Hematopoietic multipotent progenitor cell treated with erythropoietin and hydrocortisone succinate and interleukin-3 and kit ligand, for 8 days (in vitro differentiated cells): ENCODE measurements around the gene TMEM125.

Experiments used
- DNase-seq: peaks from one replicate; pipeline ENCODE4 v3.0.0-alpha.2; 2015

Gene TMEM125

DNA sequence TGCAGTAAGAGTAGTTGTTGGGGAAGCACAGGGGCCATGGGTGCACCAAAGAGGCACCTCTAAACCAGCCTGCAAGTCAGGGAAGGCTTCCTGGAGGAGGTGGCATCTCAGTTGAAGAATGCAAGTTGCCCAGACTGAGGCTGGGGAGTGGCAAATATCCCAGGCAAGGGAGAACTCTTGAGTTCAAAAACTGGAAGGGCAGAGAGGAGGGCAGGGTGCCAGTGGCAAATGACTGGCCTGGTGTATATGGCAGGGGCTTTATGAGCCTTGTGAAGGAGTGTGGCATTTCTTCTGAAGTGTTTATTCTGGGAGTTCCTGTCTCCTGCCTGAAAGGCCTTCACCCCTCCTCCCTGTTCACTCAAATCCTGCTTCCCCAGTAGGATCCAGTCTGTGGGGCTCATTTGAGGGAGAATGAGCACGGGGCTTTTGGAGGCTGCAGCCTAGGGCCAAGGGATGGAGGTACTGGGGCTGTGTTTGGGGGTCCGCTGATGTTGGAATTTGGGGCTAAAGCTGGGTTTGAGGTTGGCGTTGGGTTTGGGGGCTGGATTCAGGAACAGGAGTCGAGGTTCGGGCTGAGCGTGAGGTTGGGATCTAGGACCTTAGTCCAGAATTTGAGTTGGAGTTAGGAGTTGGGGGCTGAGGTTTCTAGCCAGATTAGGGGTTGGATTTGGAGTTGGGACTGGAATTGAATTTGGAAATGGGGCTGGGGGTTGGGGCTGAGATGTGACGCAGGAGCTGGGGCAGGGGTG is at the start of gene TMEM125:
Gene TMEM125 (plus strand): TSS at position 357 of the 749 bp plus-strand sequence. CDS start 2,740 bp downstream, outside the sequence.
- no peak for DNase-seq

GRCh38 chr1:43220905-43221778 is 48.6 kb upstream of the TMEM125 start:
- DNase-seq: no peak

GRCh38 chr1:43221797-43222196 is 48.0 kb upstream of the TMEM125 start:
- DNase-seq: no peak

- DNase-seq: no peak
Observed at GRCh38 chr1:43222879-43223278, 46.9 kb upstream of the TMEM125 start.

GRCh38 chr1:43225168-43225567 is 44.6 kb upstream of the TMEM125 start:
- DNase-seq: peak; percentile 18

GRCh38 chr1:43227143-43227764 is 42.5 kb upstream of the TMEM125 start:
- DNase-seq: peak; percentile 80

- no peak for DNase-seq
Observed at GRCh38 chr1:43229826-43230780, 39.7 kb upstream of the TMEM125 start.

DNA sequence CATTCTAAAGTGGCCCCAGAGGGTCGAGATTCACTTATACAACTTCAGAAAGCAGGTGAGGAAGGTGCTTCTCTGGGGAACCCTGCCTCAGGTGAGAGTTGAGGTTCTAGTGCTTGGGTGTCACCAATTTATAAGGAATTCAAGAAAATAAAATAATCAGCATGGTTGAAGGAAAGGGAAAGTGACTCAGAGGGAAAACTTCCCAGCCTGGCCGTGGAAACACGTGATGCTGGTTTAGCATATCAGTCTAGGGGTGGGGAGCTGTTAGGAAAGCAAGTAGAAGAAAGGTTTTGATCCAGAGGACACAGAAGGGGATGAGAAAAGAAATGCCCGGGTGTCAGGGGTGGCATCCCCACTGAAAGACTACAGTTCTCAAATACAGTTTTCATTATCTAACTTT is 37.7 kb upstream of the TMEM125 start:
- DNase-seq: no peak

DNA sequence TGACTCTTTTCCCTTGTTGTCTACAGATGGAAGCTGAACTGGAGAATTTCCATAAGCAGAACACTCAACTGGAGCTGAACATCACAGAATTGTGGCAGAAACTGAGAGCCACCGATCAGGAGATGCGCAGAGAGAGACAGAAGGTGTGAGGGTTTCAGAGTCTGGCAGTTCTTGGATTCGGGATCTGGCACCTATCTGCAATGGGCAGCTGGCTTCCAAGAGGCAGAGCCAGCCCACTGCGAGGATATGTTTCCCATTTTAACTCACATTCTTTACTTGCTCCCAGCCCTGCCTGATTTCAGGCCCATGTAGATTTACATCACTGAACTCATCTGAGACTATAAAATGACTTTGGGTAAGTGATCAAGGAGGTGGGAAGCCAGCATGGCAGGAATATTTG is 37.3 kb upstream of the TMEM125 start:
- no peak for DNase-seq

DNA sequence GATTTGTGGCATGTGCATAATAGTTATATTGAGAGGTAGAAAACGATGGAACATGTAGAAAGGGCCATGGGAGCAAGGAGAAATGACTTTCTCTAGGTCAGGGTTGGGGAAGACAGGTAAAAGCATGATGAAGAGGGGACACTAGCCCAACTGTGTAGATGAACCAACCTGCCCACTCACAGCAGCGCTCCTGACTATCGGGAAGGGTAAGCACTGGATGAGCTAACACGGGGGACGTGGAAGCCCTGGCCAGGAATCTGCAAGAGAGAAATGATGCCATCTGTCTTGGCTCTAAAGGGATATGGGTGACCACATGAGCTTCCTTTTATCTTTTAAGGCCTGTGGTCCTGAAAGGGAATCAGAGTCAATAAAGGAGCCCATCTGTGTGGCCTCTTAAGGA is 36.2 kb upstream of the TMEM125 start:
- no peak for DNase-seq

- DNase-seq: no peak
Observed at GRCh38 chr1:43234267-43234666, 35.5 kb upstream of the TMEM125 start.

GRCh38 chr1:43235040-43235439 is 34.7 kb upstream of the TMEM125 start:
- DNase-seq: peak; percentile 10

DNA sequence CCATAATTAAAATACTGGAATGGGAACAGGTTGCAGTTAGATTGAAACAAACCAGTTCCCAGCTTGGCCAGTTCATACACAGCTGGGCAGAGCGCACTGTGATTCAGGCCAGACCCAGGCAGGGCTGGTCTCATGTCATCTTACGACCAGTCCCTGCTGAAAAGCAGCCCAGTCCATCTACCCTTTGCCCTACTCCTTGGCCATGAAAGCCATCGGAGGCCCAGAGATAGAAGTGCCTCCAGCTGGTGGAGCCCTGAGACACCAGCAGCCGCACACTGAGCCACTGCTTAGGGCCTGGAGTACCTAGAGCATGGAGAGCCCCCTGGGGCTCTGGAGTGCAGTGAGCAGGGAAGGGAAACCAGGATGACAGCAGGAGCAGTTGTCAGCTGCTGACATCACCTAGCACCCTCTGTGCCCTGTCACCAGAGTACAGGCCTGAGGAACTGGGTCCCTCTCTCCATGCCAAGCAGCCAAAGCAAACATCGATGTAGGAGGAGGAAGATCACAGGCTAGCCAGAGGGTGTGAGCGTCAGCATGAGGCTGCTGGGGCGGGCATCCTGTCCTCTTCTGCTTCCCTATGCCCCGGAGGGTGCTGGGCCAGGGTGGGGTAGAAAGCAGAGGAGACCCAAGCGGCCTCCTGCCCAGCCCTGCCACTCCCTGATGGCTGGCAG is 34.2 kb upstream of the TMEM125 start:
- no peak for DNase-seq

DNA sequence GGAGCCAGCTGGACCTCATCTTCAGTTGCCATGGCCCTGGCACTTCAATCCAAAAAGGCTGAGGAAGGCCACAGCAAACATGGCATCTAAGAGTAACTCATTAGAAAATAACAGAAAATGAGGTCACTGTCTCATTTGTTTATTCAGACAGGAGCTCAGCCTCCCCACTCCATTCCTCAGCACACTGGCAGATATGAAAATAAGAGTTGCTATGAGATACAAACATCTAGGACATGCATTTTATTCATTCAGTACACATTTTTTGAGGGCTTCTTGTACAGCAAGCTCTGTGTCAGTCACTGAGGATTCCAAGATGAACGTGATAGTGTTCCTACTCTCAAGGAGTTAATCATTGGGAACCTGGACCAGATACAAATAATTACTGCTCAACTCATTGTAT is 32.7 kb upstream of the TMEM125 start:
- no peak for DNase-seq

- DNase-seq: peak; percentile 76
Observed at GRCh38 chr1:43238085-43238484, 31.7 kb upstream of the TMEM125 start.

GRCh38 chr1:43238991-43239469 is 30.8 kb upstream of the TMEM125 start:
- DNase-seq: no peak

DNA sequence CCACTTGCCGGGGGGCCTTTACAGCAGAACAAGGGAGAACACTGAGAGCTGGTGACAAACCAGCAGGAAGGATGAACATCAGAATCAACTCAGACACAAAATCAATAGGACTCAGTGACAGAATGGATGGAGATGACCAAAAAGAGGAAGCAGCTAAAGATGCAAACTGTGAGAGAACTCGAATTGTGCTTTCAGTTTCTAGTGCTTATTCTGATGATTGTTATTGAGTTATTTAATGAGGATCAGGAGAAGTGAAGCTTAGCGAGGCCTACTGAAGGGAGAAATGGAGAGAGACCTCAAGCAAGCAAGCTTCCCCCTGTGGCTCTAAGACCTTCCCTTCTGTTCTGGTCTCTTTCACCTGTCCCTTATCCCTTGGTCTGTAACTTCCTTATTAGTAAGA is 30.3 kb upstream of the TMEM125 start:
- no peak for DNase-seq

DNA sequence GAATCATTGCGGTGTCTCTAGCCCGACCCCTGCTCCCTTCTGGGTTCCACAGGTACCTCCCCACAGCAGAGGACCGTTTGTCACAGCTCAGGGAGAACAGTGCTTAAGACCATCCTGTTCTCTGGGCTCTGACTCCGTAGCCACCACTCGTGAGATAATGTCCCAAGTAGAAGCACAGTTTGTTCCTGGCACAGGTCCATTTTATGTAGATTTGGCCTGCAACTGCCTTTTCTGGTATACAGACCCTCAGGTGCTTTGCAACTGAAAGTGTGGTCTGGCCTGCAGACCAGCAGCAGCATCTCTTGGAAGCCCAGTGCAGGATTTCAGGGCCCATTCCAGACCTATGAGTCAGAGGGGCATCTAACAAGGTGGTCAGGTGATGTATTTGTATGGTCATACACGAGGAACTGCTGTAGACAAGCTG is 28.4 kb upstream of the TMEM125 start:
- DNase-seq: no peak

DNA sequence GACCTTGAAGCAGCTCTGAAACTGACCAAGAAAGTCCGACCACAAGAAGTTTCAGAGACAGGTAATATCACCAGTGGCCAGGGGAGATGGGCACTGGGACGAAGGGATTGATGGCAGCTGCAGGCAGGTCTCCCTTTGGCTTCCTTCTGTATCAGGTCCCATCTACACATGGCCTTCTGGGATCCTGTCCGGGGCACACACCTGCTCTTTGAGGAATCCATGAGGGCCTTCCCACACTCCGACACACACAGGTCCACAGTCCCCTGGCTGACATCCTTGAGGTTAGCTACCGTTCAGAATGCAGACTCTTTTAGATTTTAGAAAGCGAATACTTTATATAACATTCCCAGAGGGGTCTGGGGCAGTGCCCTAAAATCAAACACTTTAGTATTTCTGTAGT is 26.5 kb upstream of the TMEM125 start:
- DNase-seq: no peak

DNA sequence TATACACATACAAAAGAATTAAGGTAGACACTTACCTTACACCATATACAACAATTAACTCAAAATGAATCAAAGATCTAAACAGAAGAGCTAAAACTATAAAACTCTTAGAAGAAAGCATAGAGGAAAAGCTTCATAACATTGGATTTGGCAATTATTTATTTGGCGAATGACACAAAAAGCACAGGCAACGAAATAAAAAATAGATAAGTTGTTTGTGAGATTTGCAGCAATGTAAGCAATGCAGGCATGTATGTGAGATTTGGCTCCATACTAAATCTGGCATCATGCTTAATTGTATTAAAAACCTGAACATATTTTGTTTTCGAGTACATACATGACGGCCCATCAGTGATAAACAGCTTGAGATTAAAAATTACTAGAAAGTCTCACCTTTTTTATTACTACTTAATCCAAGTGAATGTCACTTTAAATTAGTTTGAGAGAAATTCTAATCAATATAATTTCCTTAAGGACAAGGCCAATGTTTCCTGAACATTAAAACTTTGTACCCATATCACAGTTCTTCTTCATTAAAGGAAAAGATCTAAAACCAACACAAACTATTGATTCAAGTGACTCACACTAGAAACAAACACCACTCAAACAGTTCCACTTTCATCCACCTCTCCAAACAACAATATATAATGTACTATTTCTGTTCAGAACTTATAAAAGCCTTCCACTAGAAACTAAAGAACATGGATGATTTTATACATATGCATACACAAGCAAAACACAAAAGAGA is 23.1 kb upstream of the TMEM125 start:
- DNase-seq: no peak
